ENCODE results near the gene ZNF154.
"Not testable (repeated sequence)": the region's sequence is repeated elsewhere in the genome, so short reads cannot be mapped to it uniquely, and the experiment has no call there.

The ZNF154 gene

DNA sequence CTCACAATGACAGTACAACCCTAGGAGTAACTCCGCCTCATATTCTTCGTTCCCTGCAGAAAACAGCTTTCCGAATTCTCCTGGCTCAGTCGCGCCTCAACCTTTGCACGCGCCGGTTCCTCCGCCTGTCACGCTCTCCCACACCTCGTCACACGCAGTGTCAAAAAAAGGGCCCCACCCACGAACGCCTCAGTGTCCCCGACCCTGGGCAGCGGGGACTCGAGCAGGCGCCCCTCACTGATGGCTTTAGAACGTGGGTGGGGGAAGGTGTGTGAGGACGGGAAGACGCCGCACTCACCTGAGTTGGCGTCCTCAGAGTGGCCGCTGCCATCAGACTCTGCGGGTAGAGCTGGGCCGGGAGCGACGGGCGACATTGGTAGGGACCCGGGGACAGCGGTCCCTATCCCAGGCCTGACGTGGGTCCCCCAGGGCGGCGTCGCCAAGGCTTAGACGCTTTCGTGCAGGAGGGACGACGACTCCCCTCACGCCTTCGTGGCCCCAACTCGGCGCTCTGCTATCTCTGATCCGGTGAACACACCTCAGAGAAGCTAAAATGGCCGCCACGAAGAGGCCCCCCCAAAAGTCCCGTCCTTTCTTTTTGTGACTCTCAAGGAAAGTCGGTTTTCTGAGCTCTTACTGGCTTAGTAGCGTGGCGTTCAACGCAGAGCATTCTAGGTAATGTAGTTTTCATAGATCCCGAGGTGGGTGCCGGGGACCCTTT lies at the start of gene ZNF154:
Gene ZNF154 (minus strand): TSS at position 564 of the 721 bp plus-strand sequence. CDS start 233 bp downstream, at position 331.
- no peak for DNase-seq (ENCODE audit: low spot score)

- no peak for DNase-seq (ENCODE audit: low spot score)
Measured at GRCh38 chr19:57757941-57758340, 48.9 kb upstream of the ZNF154 start.

- no peak for DNase-seq (ENCODE audit: low spot score)
Measured at GRCh38 chr19:57755031-57755430, 46.0 kb upstream of the ZNF154 start.

GRCh38 chr19:57754091-57754673 lies 45.2 kb upstream of the ZNF154 start:
- DNase-seq (ENCODE audit: low spot score), result no peak

DNA sequence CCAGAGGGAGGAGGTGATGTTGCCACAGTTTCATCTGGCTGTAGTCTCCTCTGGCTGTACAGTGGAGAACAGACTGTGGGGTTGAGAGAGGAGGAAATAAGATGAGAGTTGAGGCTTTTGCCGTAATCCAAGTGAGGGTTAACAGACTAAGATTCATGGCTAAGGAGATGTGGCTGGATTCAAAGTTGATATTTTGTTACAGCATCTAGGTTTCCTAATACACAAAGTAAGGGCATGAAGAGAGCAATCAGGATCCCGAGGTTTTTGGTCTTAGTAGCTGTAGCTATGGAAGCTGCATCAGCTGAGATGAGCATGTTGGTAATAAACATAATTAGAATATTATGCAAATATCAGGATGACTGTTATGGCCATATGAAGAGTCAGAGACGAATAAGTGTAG lies 39.0 kb upstream of the ZNF154 start:
- DNase-seq (ENCODE audit: low spot score), result no peak

GRCh38 chr19:57747472-57747807 lies 38.4 kb upstream of the ZNF154 start:
- peak; percentile 20 for DNase-seq (ENCODE audit: low spot score)

GRCh38 chr19:57746580-57747471 lies 37.8 kb upstream of the ZNF154 start, which contains the start of gene ZNF776:
Gene ZNF776, plus strand, starts transcription at chr19:57746815. Its CDS starts 244 bp downstream, at chr19:57747059.
- DNase-seq (ENCODE audit: low spot score), result peak; percentile 98

GRCh38 chr19:57738770-57739169 lies 29.8 kb upstream of the ZNF154 start:
- not testable (repeated sequence) for DNase-seq (ENCODE audit: low spot score)

DNA sequence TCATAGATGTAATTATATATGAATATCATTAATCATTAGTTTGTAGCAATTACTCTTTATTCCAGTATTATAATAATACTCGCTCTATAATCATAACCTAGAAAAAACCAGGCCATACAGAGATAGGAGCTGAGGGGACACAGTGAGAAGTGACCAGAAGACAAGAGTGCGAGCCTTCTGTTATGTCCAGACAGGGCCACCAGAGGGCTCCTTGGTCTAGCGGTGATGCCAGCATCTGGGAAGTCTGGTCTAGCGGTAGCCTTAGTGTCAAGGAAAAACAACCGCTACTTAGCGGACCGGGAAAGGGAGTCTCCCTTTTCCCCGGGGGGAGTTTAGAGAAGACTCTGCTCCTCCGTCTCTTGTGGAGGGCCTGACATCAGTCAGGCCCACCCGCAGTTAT lies 29.3 kb upstream of the ZNF154 start:
- DNase-seq (ENCODE audit: low spot score), result not testable (repeated sequence)

DNA sequence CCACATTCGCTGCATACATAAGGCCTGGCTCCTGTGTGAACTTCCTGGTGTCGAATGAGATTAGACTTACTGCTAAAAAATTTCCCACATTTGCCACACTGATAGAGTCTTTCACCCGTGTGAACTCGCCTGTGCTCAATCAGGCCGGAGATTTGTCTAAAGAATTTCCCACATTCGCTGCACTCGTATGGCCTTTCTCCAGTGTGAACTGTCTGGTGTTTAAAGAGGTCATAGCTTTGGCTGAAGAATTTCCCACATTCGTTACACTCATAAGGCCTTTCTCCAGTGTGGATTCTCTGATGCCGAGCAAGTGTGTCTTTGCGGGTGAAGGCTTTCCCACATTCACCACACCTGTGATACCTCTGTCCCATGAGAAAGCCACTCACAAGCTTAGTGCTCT lies 11.9 kb upstream of the ZNF154 start:
- no peak for DNase-seq (ENCODE audit: low spot score)

GRCh38 chr19:57719901-57720519 lies 11.0 kb upstream of the ZNF154 start:
- no peak for DNase-seq (ENCODE audit: low spot score)

- DNase-seq (ENCODE audit: low spot score), result no peak
Measured at GRCh38 chr19:57719424-57719823, 10.4 kb upstream of the ZNF154 start.

GRCh38 chr19:57712222-57712621 lies 3.2 kb upstream of the ZNF154 start:
- no peak for DNase-seq (ENCODE audit: low spot score)

DNA sequence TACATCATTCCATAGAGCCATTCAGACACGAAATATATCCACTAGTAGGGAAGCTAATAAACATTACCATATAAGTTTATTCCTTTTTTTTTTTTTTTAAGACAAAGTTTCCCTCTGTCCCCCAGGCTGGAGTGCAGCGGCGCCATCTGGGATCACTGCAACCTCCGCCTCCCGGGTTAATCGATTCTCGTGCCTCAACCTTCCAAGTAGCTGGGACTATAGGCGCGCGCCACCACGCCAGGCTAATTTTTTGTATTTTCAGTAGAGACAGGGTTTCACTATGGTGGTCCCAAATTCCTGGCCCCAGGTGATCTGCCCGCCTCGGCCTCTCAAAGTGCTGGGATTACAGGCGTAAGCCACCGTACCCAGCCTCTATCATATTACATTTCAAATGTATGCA lies 612 bp upstream of the ZNF154 start:
- no peak for DNase-seq (ENCODE audit: low spot score)

DNA sequence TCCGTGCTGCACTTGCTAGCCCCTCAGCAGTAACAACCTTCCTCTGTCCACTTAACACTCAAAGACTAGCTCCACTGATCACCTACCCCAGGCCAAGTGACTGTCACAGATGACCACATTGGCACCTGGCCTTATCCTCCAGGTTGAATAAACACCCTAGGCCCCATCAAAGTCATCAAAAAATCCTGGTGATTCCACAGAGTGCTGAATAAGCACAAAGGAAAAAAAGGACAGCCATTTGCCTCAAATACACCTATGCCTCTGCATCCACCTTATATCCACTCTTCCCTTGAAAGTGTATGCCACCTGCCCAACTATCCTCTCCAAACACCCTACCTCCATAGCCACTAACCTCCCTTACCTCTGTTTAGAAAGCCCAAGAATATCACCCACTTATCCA lies 2.7 kb downstream of the ZNF154 start:
- no peak for DNase-seq (ENCODE audit: low spot score)

GRCh38 chr19:57701625-57702024 lies 7.4 kb downstream of the ZNF154 start:
- DNase-seq (ENCODE audit: low spot score), result no peak

DNA sequence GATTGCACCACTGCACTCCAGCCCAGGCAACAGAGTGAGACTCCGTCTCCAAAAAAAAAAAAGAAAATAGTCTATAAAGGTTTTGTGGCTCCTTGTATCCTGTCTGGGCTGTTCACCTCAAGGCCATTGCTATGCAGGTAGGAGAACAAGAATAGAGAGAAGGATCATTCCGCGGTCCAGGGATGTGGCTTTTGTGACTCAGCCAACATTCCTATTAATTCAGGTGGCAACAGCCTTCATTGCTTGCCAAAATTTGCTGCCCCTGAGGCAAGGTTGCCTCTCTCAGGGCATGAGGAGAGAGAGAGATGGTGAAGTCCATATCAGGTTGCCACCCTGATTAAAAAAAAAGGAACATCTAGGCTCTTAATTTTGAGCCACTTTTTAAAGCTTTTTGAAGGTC lies 19.3 kb downstream of the ZNF154 start:
- DNase-seq (ENCODE audit: low spot score), result no peak

GRCh38 chr19:57688011-57688763 lies 20.8 kb downstream of the ZNF154 start:
- DNase-seq (ENCODE audit: low spot score), result no peak

- DNase-seq (ENCODE audit: low spot score), result no peak
Measured at GRCh38 chr19:57687363-57688010, 21.5 kb downstream of the ZNF154 start.

DNA sequence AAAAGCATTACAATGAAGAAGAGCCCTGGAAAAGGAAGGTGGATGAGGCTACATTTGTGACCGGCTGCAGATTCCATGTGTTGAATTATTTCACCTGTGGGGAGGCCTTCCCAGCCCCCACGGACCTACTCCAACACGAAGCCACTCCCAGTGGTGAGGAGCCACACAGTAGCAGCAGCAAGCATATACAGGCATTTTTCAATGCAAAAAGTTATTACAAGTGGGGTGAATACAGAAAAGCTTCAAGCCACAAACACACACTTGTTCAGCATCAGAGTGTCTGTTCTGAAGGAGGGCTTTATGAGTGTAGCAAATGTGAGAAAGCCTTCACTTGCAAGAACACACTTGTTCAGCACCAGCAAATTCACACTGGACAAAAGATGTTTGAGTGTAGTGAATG lies 22.3 kb downstream of the ZNF154 start:
- DNase-seq (ENCODE audit: low spot score), result no peak

GRCh38 chr19:57682226-57682766 lies 26.7 kb downstream of the ZNF154 start:
- DNase-seq (ENCODE audit: low spot score), result no peak
